Endodermal cell (in vitro differentiated cells): ENCODE measurements around the gene CASR. TPM values are rescaled to one million over a fixed set of nuclear protein-coding genes. Genes with fewer than 3 reads are reported as not detected.

Experiments
- DNase-seq: peaks from one replicate; pipeline ENCODE4 v3.0.0-alpha.2; 2017
- H3K27ac ChIP-seq: 2 replicates; pipeline ENCODE4 v1.5.1; 2013; ENCODE audit warnings: mild to moderate bottlenecking, low read depth, low read length, moderate library complexity
- H3K27me3 ChIP-seq: 2 replicates; pipeline ENCODE4 v1.6.1; 2013; ENCODE audit warnings: mild to moderate bottlenecking, low read length, moderate library complexity; ENCODE audit not compliant: insufficient read depth, control insufficient read depth, poor library complexity, severe bottlenecking
- H3K36me3 ChIP-seq: 2 replicates; pipeline ENCODE4 v1.7.0; 2013; ENCODE audit warnings: mild to moderate bottlenecking, low read length, moderate library complexity; ENCODE audit not compliant: control insufficient read depth, insufficient read depth
- H3K4me1 ChIP-seq: one replicate; pipeline ENCODE4 v1.7.0; 2013; ENCODE audit warnings: low read length; ENCODE audit not compliant: control insufficient read depth, insufficient read depth
- H3K4me3 ChIP-seq: 2 replicates; pipeline ENCODE4 v1.5.1; 2013; ENCODE audit warnings: mild to moderate bottlenecking, low read length, moderate library complexity
- H3K9ac ChIP-seq: 2 replicates; pipeline ENCODE4 v1.6.1; 2013; ENCODE audit warnings: mild to moderate bottlenecking, low read length, moderate library complexity; ENCODE audit not compliant: poor library complexity, severe bottlenecking; ENCODE audit errors: extremely low read depth
- H3K9me3 ChIP-seq: 2 replicates; pipeline ENCODE4 v1.6.1; 2013; ENCODE audit warnings: mild to moderate bottlenecking, low read length, moderate library complexity; ENCODE audit not compliant: control insufficient read depth
- H3K27ac Mint-ChIP-seq: 2 replicates; pipeline ENCODE4 v1.8.0; 2020; ENCODE audit warnings: mixed read lengths
- H3K27me3 Mint-ChIP-seq: 2 replicates; pipeline ENCODE4 v1.8.0; 2021; ENCODE audit warnings: mild to moderate bottlenecking, mixed read lengths; ENCODE audit not compliant: insufficient read depth
- H3K36me3 Mint-ChIP-seq: 2 replicates; pipeline ENCODE4 v1.8.0; 2020; ENCODE audit warnings: low read depth, mixed read lengths
- H3K4me1 Mint-ChIP-seq: 2 replicates; pipeline ENCODE4 v1.8.0; 2020; ENCODE audit warnings: mixed read lengths
- H3K4me3 Mint-ChIP-seq: 2 replicates; pipeline ENCODE4 v1.8.0; 2020; ENCODE audit warnings: mild to moderate bottlenecking, moderate library complexity, mixed read lengths
- H3K9me3 Mint-ChIP-seq: 2 replicates; pipeline ENCODE4 v1.8.0; 2020; ENCODE audit warnings: mild to moderate bottlenecking, mixed read lengths
- CTCF ChIP-seq: fragments of 200-600 bp; sonication (generic); conservative IDR thresholded peaks from 2 replicates; pipeline ENCODE4 v1.5.0; 2021; ENCODE audit warnings: antibody characterized with exemption, mild to moderate bottlenecking
- WGBS, 2 experiments: methylation state at CpG; one replicate each; pipeline versions ENCODE4 v1.1.5 to v1.1.7; 2013; ENCODE audit warnings: missing lambda C conversion rate in 2 of 2, mixed read lengths in 1 of 2; ENCODE audit not compliant: insufficient coverage in 1 of 2, insufficient read length in 1 of 2; 5-methylcytosine and 5-hydroxymethylcytosine counted together
- total RNA-seq, 2 donors: library from RNA; stranded (reverse); fragmentation: NEBNext Ultra II Directional in 1 of 2; extraction: Animal tissue kit (Norgen Biotek cat#: 25700) in 1 of 2; gene quantifications; 2 replicates in 1 of 2; 3 replicates in 1 of 2; pipeline ENCODE4 v1.2.1, GENCODE V29; 2021

CASR gene
- total RNA-seq, 2 donors from 2014 or later: 0.04 TPM; not detected in 1

- peaks cover 26% of the 10 kb centered on the region for H3K27me3 Mint-ChIP-seq
- TF ChIP-seq CTCF: no peak
- no peak overlapping the region for H3K4me3 ChIP-seq
- H3K4me1 Mint-ChIP-seq: no peaks in the 10 kb centered on the region
- H3K9me3 ChIP-seq: no peaks in the 10 kb centered on the region
- H3K27ac ChIP-seq: no peak overlapping the region
- no peak overlapping the region for H3K4me3 Mint-ChIP-seq
- no peaks in the 10 kb centered on the region for H3K36me3 Mint-ChIP-seq
- no peaks in the 10 kb centered on the region for H3K4me1 ChIP-seq
- H3K36me3 ChIP-seq: no peaks in the 10 kb centered on the region
- H3K27ac Mint-ChIP-seq: no peak overlapping the region
- H3K27me3 ChIP-seq: peaks cover 20% of the 10 kb centered on the region
- WGBS, 2 experiments: 69 to 73% methylated on average over 4 of the region's 4 CpGs
- H3K9me3 Mint-ChIP-seq: no peaks in the 10 kb centered on the region
- DNase-seq: no peak
- no peak overlapping the region for H3K9ac ChIP-seq
These were observed 62.7 kb downstream of the CASR start for GRCh38 chr3:122246199-122246598.

- Mint-ChIP-seq H3K4me1 (no peaks in the 10 kb centered on the region), H3K36me3 (no peaks in the 10 kb centered on the region), H3K27me3 (peaks cover 21% of the 10 kb centered on the region), H3K9me3 (no peaks in the 10 kb centered on the region), H3K27ac (no peak overlapping the region), H3K4me3 (no peak overlapping the region)
- 80% methylated on average over 2 to 8 of the region's 8 CpGs for WGBS, 2 experiments
- TF ChIP-seq CTCF: no peak
- H3K4me3 ChIP-seq: no peak overlapping the region
- H3K9me3 ChIP-seq: no peaks in the 10 kb centered on the region
- H3K27me3 ChIP-seq: peaks cover 20% of the 10 kb centered on the region
- no peak overlapping the region for H3K9ac ChIP-seq
- no peak for DNase-seq
- H3K4me1 ChIP-seq: no peaks in the 10 kb centered on the region
- no peak overlapping the region for H3K27ac ChIP-seq
- H3K36me3 ChIP-seq: no peaks in the 10 kb centered on the region
These were observed 63.8 kb downstream of the CASR start for GRCh38 chr3:122247087-122247824.

- TF ChIP-seq CTCF: no peak
- Mint-ChIP-seq H3K36me3 (no peaks in the 10 kb centered on the region), H3K4me3 (no peak overlapping the region), H3K27ac (no peak overlapping the region), H3K4me1 (no peaks in the 10 kb centered on the region), H3K9me3 (no peaks in the 10 kb centered on the region), H3K27me3 (peaks cover 16% of the 10 kb centered on the region)
- peaks cover 17% of the 10 kb centered on the region for H3K27me3 ChIP-seq
- H3K4me1 ChIP-seq: no peaks in the 10 kb centered on the region
- no peaks in the 10 kb centered on the region for H3K36me3 ChIP-seq
- H3K9me3 ChIP-seq: no peaks in the 10 kb centered on the region
- no peak for DNase-seq
- H3K4me3 ChIP-seq: no peak overlapping the region
- no peak overlapping the region for H3K9ac ChIP-seq
- no peak overlapping the region for H3K27ac ChIP-seq
- 92% methylated on average over 5 of the region's 5 CpGs; no CpG with 5 or more reads in 1 of the 2 experiments for WGBS, 2 experiments
These were observed 64.3 kb downstream of the CASR start for GRCh38 chr3:122247825-122248185.
